OCI-LY7 (cell line): ENCODE data around the gene ULK1. TPM values are rescaled to one million over a fixed set of nuclear protein-coding genes. Genes with fewer than 3 reads are reported as not detected.
"Not testable (repeated sequence)": the region's sequence is repeated elsewhere in the genome, so short reads cannot be mapped to it uniquely, and the experiment has no call there.

Source experiments
- BruUV-seq: library from RNA; stranded (reverse); fragments of 400-500 nt; replicated peaks from 2 replicates; lab custom pipeline; 2021; lab: Mats Ljungman, UMichigan
- CTCF ChIA-PET: fragments of 300-600 bp; sonication (Branson Sonifier 250); formaldehyde crosslinking; loops from one replicate; lab custom pipeline; 2022; ENCODE audit warnings: antibody characterized with exemption; ENCODE audit not compliant: unreplicated experiment; lab: Charles Lee
- POLR2A ChIA-PET: fragments of 300-600 bp; sonication (Branson Sonifier 250); formaldehyde crosslinking; loops from one replicate; lab custom pipeline; 2022; ENCODE audit warnings: antibody characterized with exemption; lab: Charles Lee
- DNase-seq: peaks from one replicate; pipeline ENCODE4 v3.0.0-alpha.2; 2015; ENCODE audit warnings: low spot score
- H2AFZ ChIP-seq: fragments of 200-600 bp; sonication (generic), shearing (Covaris generic); 2 replicates; pipeline ENCODE4 v1.6.1; 2014; ENCODE audit warnings: mild to moderate bottlenecking, antibody characterized with exemption, low read length, moderate library complexity
- H3K27ac ChIP-seq: fragments of 200-600 bp; sonication (generic); 2 replicates; pipeline ENCODE4 v1.5.1; 2014; ENCODE audit warnings: mixed run types, low read depth, mild to moderate bottlenecking, moderate library complexity, low read length, inconsistent platforms; ENCODE audit not compliant: poor library complexity, severe bottlenecking
- H3K36me3 ChIP-seq: fragments of 200-600 bp; sonication (generic); 2 replicates; pipeline ENCODE4 v1.6.1; 2014; ENCODE audit warnings: mild to moderate bottlenecking, antibody characterized with exemption, low read length, moderate library complexity, mixed read lengths; ENCODE audit not compliant: insufficient read depth
- H3K4me1 ChIP-seq: fragments of 200-600 bp; sonication (generic); 2 replicates; pipeline ENCODE4 v1.5.1; 2014; ENCODE audit warnings: mild to moderate bottlenecking, low read length; ENCODE audit not compliant: insufficient read depth, poor library complexity, severe bottlenecking
- H3K4me2 ChIP-seq: fragments of 200-600 bp; sonication (generic); 2 replicates; pipeline ENCODE4 v1.6.1; 2014; ENCODE audit warnings: mild to moderate bottlenecking, low read length
- H3K4me3 ChIP-seq: fragments of 200-600 bp; sonication (generic); 2 replicates; pipeline ENCODE4 v1.5.1; 2014; ENCODE audit warnings: mild to moderate bottlenecking, low read depth, low read length; ENCODE audit not compliant: poor library complexity, severe bottlenecking
- H3K79me2 ChIP-seq: fragments of 200-600 bp; sonication (generic); 2 replicates; pipeline ENCODE4 v1.6.1; 2016; ENCODE audit warnings: low read depth, mild to moderate bottlenecking, low read length, moderate library complexity, mixed read lengths; ENCODE audit not compliant: insufficient read depth
- H3K9me2 ChIP-seq: fragments of 200-600 bp; sonication (generic); 2 replicates; pipeline ENCODE4 v1.6.1; 2016; ENCODE audit warnings: mild to moderate bottlenecking, low read length, mixed read lengths; ENCODE audit not compliant: insufficient read depth
- H3K9me3 ChIP-seq: fragments of 200-600 bp; sonication (generic); 2 replicates; pipeline ENCODE4 v1.6.1; 2014; ENCODE audit warnings: mild to moderate bottlenecking, mixed run types, low read length, mixed read lengths
- H4K20me1 ChIP-seq: fragments of 200-600 bp; sonication (generic); 2 replicates; pipeline ENCODE4 v1.6.1; 2014; ENCODE audit warnings: mild to moderate bottlenecking, antibody characterized with exemption, low read length, moderate library complexity, mixed read lengths; ENCODE audit not compliant: insufficient read depth
- EZH2phosphoT487 ChIP-seq: fragments of 200-600 bp; sonication (generic); IDR thresholded peaks from 2 replicates; pipeline ENCODE4 v1.6.1; 2018; ENCODE audit warnings: low read depth, borderline replicate concordance, mild to moderate bottlenecking, mixed run types, antibody characterized with exemption, low read length, moderate library complexity, mixed read lengths
- intact Hi-C: fragments of 100-400 bp; cut with micrococcal nuclease; formaldehyde crosslinking; loops from one replicate; pipeline ENCODE4 v1.10.0; 2022; ENCODE audit not compliant: unreplicated experiment
- total RNA-seq, 2 experiments: library from RNA; depleted of rRNA in 1 of 2; stranded (reverse); fragments of >200 nt in 1 of 2; shearing (Covaris generic) in 1 of 2; gene quantifications; 2 replicates each; pipeline ENCODE4 v1.2.3, GENCODE V29; 2014 to 2022
- TF ChIP-seq, protein P1 (sequence below): fragments of 200-600 bp; sonication (generic); conservative IDR thresholded peaks from 2 replicates; pipeline ENCODE4 v1.5.1; 2014; ENCODE audit warnings: mild to moderate bottlenecking, antibody characterized with exemption, low read length, moderate library complexity, mixed read lengths

ULK1 gene
- total RNA-seq, 2 experiments from 2014 or later: 4.3 to 15.5 TPM

DNA sequence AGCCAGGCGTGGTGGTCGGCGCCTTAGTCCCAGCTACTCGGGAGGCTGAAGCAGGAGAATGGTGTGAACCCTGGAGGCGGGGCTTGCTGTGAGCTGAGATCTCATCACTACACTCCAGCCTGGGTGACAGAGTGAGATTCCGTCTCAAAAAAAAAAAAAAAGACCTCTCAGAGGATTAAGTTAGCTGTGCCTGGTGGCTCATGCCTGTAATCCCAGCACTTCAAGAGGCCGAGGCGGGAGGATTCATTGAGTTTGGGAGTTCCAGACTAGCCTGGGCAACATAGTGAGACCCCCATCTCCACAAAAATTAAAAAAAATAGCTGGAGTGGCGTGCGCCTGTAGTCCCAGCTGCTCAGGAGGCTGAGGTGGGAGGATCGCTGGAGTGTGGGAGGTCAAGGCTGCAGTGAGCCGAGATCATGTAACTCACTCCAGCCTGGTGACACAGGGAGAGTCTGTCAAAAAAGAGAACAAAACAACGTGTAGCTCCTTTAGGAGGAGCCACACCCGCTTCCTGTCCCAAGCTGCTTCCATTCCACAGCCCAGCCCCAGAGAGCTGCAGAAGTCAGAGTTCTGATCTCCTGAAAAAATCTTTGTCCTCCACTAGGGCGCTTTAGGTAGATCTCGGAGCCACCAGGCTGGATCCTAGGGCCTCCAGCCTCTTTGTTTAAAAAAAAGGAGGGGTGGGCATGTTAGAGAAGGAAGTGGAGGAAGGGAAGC lies 11.5 kb upstream of the ULK1 start:
- H3K27ac ChIP-seq: no peak overlapping the region
- BruUV-seq: no TSS peak
- no peak overlapping the region for H3K4me2 ChIP-seq
- H3K36me3 ChIP-seq: no peaks in the 10 kb centered on the region
- no peak for TF ChIP-seq EZH2phosphoT487
- TF ChIP-seq, protein P1, sequence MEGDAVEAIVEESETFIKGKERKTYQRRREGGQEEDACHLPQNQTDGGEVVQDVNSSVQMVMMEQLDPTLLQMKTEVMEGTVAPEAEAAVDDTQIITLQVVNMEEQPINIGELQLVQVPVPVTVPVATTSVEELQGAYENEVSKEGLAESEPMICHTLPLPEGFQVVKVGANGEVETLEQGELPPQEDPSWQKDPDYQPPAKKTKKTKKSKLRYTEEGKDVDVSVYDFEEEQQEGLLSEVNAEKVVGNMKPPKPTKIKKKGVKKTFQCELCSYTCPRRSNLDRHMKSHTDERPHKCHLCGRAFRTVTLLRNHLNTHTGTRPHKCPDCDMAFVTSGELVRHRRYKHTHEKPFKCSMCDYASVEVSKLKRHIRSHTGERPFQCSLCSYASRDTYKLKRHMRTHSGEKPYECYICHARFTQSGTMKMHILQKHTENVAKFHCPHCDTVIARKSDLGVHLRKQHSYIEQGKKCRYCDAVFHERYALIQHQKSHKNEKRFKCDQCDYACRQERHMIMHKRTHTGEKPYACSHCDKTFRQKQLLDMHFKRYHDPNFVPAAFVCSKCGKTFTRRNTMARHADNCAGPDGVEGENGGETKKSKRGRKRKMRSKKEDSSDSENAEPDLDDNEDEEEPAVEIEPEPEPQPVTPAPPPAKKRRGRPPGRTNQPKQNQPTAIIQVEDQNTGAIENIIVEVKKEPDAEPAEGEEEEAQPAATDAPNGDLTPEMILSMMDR: no peak
- no peak overlapping the region for H2AFZ ChIP-seq
- ChIA-PET POLR2A (no interaction called here), CTCF (no interaction called here)
- no peaks in the 10 kb centered on the region for H3K9me3 ChIP-seq
- intact Hi-C loops: no loop called here
- H3K4me1 ChIP-seq: no peaks in the 10 kb centered on the region
- H3K9me2 ChIP-seq: no peaks in the 10 kb centered on the region
- DNase-seq: no peak
- H4K20me1 ChIP-seq: no peaks in the 10 kb centered on the region
- no peak overlapping the region for H3K4me3 ChIP-seq
- no peaks in the 10 kb centered on the region for H3K79me2 ChIP-seq

DNA sequence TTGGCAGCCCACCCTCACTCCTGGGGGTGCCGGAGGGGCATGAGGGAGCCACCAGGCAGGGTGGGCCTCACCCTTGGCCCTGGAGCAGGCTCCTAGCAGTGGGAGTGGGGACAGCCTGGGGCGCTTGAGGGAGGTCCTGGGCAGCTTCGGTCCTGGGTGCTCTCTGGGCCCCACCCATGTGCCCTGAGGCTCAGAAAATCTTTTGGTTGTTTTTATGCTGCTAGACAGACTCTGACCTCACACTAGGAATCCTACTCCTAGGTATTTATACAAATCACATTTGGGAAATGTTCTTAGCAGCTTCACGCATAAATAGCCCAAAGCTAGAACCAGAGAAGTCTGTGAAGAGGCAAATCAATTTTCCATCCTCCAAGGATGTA lies 10.9 kb upstream of the ULK1 start:
- no TSS peak for BruUV-seq
- Histone ChIP-seq H4K20me1 (no peaks in the 10 kb centered on the region), H3K4me1 (no peaks in the 10 kb centered on the region), H3K79me2 (no peaks in the 10 kb centered on the region), H3K9me3 (no peaks in the 10 kb centered on the region), H3K4me2 (no peak overlapping the region), H3K27ac (no peak overlapping the region), H2AFZ (no peak overlapping the region), H3K9me2 (no peaks in the 10 kb centered on the region), H3K36me3 (no peaks in the 10 kb centered on the region), H3K4me3 (no peak overlapping the region)
- DNase-seq: no peak
- intact Hi-C loops: no loop called here
- CTCF ChIA-PET: no interaction called here
- TF ChIP-seq EZH2phosphoT487: no peak
- TF ChIP-seq, protein P1: no peak
- POLR2A ChIA-PET: no interaction called here

DNA sequence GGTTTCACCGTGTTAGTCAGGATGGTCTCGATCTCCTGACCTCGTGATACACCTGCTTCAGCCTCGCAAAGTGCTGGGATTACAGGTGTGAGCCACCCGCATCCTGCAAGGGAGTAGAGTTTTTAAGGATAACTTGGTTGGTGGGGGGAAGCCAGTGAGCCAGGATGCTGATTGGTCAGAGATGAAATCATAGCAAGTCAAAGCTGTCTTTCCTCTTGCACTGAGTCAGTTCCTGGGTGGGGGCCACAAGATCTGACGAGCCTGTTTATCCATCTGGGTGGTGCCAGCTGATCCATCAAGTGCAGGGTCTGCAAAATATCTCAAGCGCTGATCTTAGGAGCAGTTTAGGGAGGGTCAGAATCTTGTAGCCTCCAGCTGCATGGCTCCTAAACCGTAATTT lies 9.3 kb upstream of the ULK1 start:
- H4K20me1 ChIP-seq, DNase-seq, H3K4me3 ChIP-seq, H3K27ac ChIP-seq, H3K79me2 ChIP-seq, H2AFZ ChIP-seq, intact Hi-C loops, H3K4me1 ChIP-seq, H3K9me2 ChIP-seq, CTCF ChIA-PET, H3K36me3 ChIP-seq, H3K9me3 ChIP-seq, POLR2A ChIA-PET, H3K4me2 ChIP-seq, BruUV-seq: not testable (repeated sequence)
